Activated T-cell treated with anti-CD3 and anti-CD28 coated beads, Interleukin-2, amount 50 U/mL, for 1 hour (primary cell): Measurements from ENCODE around the gene STAC2.

ENCODE experiments used
- DNase-seq: peaks from one replicate; pipeline ENCODE4 v3.0.0-alpha.2; 2020

Gene STAC2

DNA sequence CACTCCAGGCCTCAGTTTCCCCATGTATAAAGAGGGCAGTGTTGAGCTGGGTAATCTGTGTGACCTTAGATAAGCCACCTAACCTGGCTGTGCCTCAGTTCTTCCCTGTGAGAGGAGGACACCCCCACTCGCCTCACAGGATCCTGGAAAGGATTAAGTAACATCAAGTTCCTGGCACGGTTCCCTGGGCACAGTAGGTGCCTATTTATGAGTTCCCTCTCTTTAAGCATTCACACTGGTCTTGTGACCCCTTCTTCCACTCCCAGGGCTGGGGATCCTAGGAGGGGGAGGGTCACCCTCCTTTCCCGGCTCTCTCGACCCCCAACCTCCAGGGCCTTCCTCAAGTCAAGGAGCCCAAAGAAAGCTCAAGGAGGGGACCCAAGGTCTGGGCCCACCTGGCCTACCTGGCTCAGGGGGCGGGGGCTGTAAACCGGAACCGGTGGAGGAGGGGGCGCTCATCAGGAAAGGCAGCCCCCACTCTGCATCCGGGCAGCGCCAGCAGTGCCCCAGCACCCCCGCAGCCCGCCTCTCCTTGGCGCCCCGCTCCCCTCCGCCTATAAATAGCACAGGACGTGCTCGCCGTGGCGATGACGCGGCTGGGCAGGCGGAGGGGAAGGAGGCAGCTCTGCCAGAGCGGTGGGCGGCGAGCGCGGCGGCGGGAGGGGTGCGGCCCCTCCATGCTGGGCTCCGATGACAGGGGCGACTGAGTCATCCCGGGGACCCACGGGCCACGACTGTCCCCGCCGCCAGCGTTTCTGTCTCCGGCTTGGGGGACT, 16.2 kb downstream of the STAC2 start:
- peak; percentile 78 for DNase-seq

- no peak for DNase-seq
These were observed 16.9 kb downstream of the STAC2 start for GRCh38 chr17:39208893-39209292.

GRCh38 chr17:39208136-39208535, 17.6 kb downstream of the STAC2 start:
- DNase-seq = peak; percentile 40

DNA sequence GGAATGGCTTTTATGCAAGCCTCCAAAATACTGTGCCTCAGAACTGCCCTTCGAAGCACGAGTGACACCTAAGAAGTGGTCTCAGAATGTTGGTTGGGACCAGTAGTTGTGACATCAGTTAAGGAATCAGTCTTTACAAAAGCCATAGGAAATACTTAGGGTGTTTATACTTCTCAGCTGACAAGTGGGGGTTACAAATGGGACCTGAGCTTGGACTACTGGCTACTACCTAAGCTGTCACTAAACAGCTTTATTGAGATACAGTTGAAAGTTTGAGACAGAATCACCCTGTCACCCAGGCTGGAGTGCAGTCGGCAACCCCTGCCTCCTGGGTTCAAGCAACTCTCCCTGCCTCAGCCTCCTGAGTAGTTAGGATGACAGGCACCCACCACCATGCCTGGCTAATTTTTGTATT, 20.6 kb downstream of the STAC2 start:
- DNase-seq = no peak

DNA sequence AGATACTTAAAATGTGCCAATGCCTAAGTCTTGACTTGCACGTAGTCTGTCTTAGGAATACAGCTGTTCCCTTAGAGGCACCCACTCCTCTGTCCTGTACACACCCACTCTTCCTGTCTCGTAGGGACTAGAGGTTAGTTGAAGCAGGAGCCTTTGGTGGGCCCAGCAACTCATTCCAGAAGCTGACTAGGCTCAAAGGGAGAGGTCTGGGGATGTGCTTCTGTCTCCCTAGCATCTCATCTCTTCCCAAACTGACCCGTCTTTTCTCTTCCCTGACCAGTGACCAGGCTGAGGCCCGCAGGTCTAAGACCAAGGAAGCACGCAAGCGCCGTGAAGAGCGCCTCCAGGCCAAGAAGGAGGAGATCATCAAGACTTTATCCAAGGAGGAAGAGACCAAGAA, 21.5 kb downstream of the STAC2 start:
- DNase-seq = no peak

DNA sequence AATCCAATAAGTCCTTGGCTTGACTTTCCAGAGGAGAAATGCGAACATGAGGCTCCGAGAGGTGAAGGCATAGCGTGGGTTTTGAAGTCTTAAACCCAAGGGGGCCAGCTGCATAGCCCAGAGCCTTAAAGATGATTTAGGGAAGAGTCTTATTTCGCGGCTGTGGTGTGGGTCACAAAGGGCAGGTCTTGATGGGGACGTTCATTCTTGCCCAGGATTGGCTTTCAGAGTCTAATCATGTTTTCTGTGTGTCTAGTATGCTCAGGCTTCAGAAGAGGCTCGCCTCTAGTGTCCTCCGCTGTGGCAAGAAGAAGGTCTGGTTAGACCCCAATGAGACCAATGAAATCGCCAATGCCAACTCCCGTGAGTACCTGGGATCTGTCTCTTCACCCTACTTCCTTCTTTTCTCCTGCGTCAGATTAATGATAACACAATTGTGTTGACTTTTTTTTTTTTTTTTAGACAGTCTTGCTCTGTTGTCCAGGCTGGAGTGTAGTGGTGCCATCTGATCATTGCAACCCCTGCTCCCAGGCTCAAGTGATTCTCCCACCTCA, 24.7 kb downstream of the STAC2 start:
- no peak for DNase-seq

- peak; percentile 83 for DNase-seq
These were observed 25.5 kb downstream of the STAC2 start, which contains the start of gene RPL19 for GRCh38 chr17:39200070-39200879. Gene RPL19, plus strand, starts transcription at chr17:39200283. Its CDS starts 62 bp downstream, at chr17:39200345.

DNA sequence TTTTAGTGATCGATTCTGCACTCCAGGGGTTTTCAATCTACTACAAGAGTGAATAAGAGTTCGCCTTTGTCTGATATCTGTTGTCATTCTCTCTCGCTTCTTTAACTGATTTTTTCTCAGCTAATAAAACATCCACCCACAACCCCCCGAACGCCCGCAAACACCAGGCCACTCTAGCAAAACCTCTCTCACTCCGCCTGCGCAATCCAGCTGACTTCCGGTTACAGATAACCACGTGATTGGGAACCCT, 26.0 kb downstream of the STAC2 start:
- peak; percentile 74 for DNase-seq

GRCh38 chr17:39198186-39198566, 27.6 kb downstream of the STAC2 start:
- DNase-seq = no peak

GRCh38 chr17:39197380-39198185, 28.2 kb downstream of the STAC2 start, which contains the start of gene CACNB1:
Gene CACNB1, minus strand, starts transcription at chr17:39197669. Its CDS starts 174 bp downstream, at chr17:39197495.
- DNase-seq = peak; percentile 71

DNA sequence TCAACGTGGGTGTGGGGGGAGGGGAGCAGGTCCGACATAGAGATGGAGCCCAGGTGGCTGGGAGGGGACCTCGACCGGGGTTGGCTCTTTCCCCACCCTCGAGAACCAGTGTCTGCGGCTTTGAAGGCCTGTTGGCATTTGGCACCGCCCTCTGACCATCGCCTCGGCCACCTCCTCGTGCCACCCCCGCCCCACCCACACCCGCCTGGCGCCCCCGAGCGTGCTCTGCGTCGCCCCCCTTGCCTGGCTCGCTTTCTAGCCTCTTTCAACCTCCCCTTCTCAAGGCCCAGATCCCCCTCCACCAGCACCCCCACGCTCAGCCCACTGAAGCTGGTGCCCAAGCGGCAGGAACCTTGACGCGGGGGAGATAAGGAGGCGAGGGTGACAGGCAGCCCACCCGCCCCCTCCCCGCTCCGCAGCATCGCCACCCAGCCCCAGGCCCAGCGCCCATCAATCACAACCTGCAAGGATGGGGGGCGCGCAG, 28.9 kb downstream of the STAC2 start:
- no peak for DNase-seq

- DNase-seq = no peak
These were observed 29.4 kb downstream of the STAC2 start for GRCh38 chr17:39196241-39196807.

- DNase-seq = no peak
These were observed 30.1 kb downstream of the STAC2 start for GRCh38 chr17:39195568-39196160.

DNA sequence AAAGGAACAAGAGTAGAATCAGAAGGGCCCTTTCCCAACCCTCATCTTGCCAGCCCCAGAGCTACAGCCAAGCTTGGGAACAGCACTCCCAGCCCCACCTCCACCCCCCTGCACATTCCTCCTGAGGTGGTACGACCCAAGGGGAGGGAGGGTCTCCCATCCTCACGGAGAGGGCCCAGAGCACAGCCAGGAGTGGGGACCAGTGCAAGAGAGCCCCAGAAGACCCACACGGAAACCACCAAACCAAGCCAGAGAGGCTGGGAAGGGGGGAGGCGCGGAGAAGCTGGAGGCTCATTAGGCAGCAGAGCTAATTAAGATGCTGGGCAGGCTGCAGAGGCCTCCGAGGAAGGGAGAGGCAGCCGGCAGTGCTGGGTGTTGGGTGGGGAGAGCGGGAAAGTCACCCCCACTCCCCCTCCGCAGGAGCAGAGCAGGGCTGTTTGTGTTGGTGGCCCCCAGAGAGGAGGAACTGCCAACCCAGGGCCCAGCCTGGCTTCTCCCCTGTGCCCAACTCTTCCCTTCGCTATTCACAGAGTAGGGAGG, 30.7 kb downstream of the STAC2 start:
- DNase-seq = no peak

DNA sequence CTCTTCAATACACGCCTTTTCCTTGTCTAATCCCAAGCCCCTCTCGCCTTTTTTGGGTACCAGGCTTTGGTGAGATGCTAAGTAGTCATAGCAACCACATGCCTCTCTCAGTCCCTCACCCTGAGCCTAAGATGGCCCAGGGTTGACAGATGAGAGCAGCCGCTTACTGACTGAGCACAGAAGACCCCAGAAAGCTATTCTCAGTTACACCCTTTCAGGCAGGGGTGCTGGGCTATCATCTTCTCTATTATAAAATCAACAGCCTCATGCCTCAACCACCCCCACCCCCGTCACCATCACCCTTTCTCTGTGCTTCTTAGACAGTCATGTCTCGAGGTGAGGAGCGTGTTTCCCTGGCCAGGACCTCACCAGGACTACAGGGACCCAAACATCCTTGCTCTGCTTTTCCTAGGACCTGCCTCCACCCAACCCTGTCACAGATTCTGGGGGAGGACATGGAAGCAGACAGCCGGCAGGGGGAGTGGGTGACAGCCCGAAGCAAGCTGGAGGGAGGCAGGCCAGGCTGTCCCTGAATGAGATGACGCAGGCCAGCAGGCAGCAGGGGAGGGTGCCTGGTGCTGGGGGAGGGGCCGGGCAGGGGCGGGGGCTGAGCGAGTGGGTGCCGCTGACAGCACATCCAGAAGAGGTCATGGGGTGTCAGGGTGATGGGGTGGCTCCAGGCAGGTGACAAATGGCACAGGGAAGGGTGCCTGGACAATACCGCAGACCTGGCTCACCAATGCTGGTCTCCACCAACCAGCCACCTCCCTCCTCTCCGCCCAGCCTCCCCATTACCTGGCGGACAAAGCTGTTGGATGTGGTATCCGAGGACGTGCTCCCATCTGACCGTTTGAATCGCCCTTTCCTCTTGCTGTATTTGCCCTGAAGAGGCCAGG, 31.4 kb downstream of the STAC2 start:
- no peak for DNase-seq

- DNase-seq = no peak
These were observed 32.4 kb downstream of the STAC2 start for GRCh38 chr17:39193346-39193745.

- DNase-seq = no peak
These were observed 32.8 kb downstream of the STAC2 start for GRCh38 chr17:39192901-39193300.

DNA sequence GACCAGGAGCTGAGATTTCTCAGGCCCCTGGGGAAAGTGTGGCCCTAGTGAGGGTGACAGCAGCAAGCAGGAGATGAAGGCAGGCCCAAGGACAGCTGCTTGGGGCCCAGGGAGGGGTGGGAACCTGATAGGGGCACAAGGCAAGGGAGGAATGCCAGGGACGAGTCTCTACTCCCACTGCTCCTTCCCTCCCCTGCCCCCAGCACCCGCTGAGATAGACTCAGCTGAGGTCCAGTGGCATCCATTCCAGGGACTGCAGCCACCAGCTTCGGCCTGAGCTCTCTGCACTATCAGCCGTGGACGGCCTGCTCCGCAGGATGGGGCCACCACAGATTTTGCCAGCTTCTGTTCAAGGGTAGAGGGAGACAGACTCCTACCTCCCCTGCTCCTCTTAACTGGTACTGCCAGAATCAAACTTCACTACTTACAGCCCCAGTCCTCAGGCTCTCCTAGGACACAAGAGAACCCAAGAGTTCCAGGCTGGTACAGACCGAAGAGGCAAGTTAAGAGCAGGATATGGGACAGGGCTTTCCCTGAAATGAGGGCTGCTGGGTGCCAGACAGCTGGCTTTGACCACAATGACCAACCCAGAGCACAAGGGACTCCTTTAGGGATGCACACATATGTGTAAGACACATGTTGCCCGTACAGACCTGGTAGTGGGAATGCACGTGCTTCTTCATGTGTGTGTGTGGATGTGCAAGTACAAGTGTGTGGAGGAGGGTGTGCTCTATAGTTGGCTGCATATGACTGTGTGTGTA, 33.8 kb downstream of the STAC2 start:
- no peak for DNase-seq

GRCh38 chr17:39187152-39187830, 38.5 kb downstream of the STAC2 start:
- DNase-seq = no peak
